ENCODE measurements around the gene METAP1.

The METAP1 gene

DNA sequence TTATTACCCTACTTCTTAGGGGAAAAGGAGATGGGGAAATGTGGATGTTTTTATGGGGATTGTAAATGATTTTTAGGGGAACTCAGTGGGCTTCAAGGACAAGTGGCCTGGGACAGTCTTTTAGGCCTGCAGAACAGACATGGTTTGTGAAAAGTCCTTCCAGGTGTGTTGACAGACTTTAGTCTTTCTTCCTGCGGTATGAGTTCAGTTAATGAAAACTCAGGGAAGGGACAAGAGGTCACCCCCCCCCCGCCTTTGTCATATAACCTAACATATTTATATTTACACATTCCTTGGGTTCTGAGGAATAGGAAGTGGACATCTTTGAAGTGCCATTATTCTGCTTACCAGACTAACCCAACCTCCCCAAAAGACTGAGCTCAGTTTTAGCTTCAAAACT, 31.8 kb downstream of the METAP1 start:
- no peak overlapping the region for H3K27ac ChIP-seq
- no peaks in the 10 kb centered on the region for H3K36me3 ChIP-seq
- H3K4me3 ChIP-seq, result no peak overlapping the region
- no peaks in the 10 kb centered on the region for H3K9me3 ChIP-seq
- no peak for TF ChIP-seq CTCF (IDR thresholded peaks at IDR 0.05)
- intact Hi-C loops (cut with DNase I; ENCODE audit: low total_unique reads), result no loop called here
- no peaks in the 10 kb centered on the region for H3K27me3 ChIP-seq
- no peak for DNase-seq
- peaks cover 0 to 20% (median 3%) of the 10 kb centered on the region in 4 donors for H3K4me1 ChIP-seq

DNA sequence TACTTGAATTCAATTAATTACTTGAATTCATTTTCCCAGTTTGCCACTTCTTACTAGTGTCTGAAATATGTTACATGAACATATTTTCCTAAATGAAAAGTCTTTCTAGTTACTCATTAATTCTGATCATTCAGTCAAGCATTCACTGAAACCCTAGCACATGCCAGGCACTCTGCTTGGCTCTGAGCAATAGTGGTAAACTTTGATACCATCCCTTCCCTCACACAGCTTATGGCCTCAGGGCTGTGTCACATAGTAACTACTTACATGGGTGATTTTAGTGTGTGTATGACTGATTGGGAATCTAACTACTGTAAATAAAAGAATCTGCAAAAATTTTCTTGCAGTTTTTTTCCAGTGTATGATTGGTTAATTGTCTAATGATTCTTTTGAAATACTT, 32.7 kb downstream of the METAP1 start:
- intact Hi-C loops (cut with DNase I; ENCODE audit: low total_unique reads), result no loop called here

GRCh38 chr4:99029018-99029735, 33.7 kb downstream of the METAP1 start:
- Histone ChIP-seq H3K9me3 (no peaks in the 10 kb centered on the region), H3K36me3 (no peaks in the 10 kb centered on the region), H3K27ac (no peak overlapping the region), H3K4me1 (peaks cover 0 to 20% (median 3%) of the 10 kb centered on the region in 4 donors), H3K4me3 (no peak overlapping the region), H3K27me3 (no peaks in the 10 kb centered on the region)
- DNase-seq, result no peak
- TF ChIP-seq CTCF (IDR thresholded peaks at IDR 0.05), result no peak
- intact Hi-C loops (cut with DNase I; ENCODE audit: low total_unique reads), result no loop called here

More for the DNA sequence above, 32.7 kb downstream of the METAP1 start:
- no peaks in the 10 kb centered on the region for H3K36me3 ChIP-seq
- DNase-seq, result no peak
- H3K9me3 ChIP-seq, result no peaks in the 10 kb centered on the region
- H3K27me3 ChIP-seq, result no peaks in the 10 kb centered on the region
- H3K4me3 ChIP-seq, result no peak overlapping the region
- TF ChIP-seq CTCF (IDR thresholded peaks at IDR 0.05), result no peak
- H3K4me1 ChIP-seq, result peaks cover 0 to 20% (median 3%) of the 10 kb centered on the region in 4 donors
- no peak overlapping the region for H3K27ac ChIP-seq

GRCh38 chr4:99029852-99030251, 34.3 kb downstream of the METAP1 start:
- intact Hi-C loops (cut with DNase I; ENCODE audit: low total_unique reads), result no loop called here
- Histone ChIP-seq H3K4me1 (peaks cover 0 to 17% (median 1%) of the 10 kb centered on the region in 4 donors), H3K4me3 (no peak overlapping the region), H3K9me3 (no peaks in the 10 kb centered on the region), H3K27ac (no peak overlapping the region), H3K27me3 (no peaks in the 10 kb centered on the region), H3K36me3 (no peaks in the 10 kb centered on the region)
- TF ChIP-seq CTCF (IDR thresholded peaks at IDR 0.05), result no peak
- no peak for DNase-seq

GRCh38 chr4:99033956-99034355, 38.4 kb downstream of the METAP1 start:
- no peaks in the 10 kb centered on the region for H3K36me3 ChIP-seq
- H3K4me1 ChIP-seq, result peaks cover 0 to 4% (median 0%) of the 10 kb centered on the region in 4 donors
- no peak for DNase-seq
- intact Hi-C loops (cut with DNase I; ENCODE audit: low total_unique reads), result no loop called here
- peaks cover 0 to 5% (median 4%) of the 10 kb centered on the region in 3 donors for H3K9me3 ChIP-seq
- no peak overlapping the region for H3K4me3 ChIP-seq
- no peak overlapping the region for H3K27ac ChIP-seq
- H3K27me3 ChIP-seq, result no peaks in the 10 kb centered on the region
- no peak for TF ChIP-seq CTCF (IDR thresholded peaks at IDR 0.05)

Measured in tibial artery (tissue), 4 donors.